Measurements from ENCODE around the gene ABHD10. TPM values are rescaled to one million over a fixed set of nuclear protein-coding genes. Genes with fewer than 3 reads are reported as not detected.

ABHD10 gene
- total and polyA plus RNA-seq, 10 of the 15 experiments (the other 5 are each of a cell fraction or from before 2014, with no cell fraction given), result 12.3 to 51.0 (median 28.9) TPM

- TF ChIP-seq, protein P1, sequence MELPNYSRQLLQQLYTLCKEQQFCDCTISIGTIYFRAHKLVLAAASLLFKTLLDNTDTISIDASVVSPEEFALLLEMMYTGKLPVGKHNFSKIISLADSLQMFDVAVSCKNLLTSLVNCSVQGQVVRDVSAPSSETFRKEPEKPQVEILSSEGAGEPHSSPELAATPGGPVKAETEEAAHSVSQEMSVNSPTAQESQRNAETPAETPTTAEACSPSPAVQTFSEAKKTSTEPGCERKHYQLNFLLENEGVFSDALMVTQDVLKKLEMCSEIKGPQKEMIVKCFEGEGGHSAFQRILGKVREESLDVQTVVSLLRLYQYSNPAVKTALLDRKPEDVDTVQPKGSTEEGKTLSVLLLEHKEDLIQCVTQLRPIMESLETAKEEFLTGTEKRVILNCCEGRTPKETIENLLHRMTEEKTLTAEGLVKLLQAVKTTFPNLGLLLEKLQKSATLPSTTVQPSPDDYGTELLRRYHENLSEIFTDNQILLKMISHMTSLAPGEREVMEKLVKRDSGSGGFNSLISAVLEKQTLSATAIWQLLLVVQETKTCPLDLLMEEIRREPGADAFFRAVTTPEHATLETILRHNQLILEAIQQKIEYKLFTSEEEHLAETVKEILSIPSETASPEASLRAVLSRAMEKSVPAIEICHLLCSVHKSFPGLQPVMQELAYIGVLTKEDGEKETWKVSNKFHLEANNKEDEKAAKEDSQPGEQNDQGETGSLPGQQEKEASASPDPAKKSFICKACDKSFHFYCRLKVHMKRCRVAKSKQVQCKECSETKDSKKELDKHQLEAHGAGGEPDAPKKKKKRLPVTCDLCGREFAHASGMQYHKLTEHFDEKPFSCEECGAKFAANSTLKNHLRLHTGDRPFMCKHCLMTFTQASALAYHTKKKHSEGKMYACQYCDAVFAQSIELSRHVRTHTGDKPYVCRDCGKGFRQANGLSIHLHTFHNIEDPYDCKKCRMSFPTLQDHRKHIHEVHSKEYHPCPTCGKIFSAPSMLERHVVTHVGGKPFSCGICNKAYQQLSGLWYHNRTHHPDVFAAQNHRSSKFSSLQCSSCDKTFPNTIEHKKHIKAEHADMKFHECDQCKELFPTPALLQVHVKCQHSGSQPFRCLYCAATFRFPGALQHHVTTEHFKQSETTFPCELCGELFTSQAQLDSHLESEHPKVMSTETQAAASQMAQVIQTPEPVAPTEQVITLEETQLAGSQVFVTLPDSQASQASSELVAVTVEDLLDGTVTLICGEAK (IDR thresholded peaks at IDR 0.05; ENCODE audit: borderline replicate concordance), result no peak
- TF ChIP-seq, protein P2, sequence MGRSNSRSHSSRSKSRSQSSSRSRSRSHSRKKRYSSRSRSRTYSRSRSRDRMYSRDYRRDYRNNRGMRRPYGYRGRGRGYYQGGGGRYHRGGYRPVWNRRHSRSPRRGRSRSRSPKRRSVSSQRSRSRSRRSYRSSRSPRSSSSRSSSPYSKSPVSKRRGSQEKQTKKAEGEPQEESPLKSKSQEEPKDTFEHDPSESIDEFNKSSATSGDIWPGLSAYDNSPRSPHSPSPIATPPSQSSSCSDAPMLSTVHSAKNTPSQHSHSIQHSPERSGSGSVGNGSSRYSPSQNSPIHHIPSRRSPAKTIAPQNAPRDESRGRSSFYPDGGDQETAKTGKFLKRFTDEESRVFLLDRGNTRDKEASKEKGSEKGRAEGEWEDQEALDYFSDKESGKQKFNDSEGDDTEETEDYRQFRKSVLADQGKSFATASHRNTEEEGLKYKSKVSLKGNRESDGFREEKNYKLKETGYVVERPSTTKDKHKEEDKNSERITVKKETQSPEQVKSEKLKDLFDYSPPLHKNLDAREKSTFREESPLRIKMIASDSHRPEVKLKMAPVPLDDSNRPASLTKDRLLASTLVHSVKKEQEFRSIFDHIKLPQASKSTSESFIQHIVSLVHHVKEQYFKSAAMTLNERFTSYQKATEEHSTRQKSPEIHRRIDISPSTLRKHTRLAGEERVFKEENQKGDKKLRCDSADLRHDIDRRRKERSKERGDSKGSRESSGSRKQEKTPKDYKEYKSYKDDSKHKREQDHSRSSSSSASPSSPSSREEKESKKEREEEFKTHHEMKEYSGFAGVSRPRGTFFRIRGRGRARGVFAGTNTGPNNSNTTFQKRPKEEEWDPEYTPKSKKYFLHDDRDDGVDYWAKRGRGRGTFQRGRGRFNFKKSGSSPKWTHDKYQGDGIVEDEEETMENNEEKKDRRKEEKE (IDR thresholded peaks at IDR 0.05), result no peak
- no peak for TF ChIP-seq NRF1 (conservative IDR thresholded peaks at IDR 0.05; ENCODE audit: low read depth, low read length)
- no peak for TF ChIP-seq KDM1A (IDR thresholded peaks at IDR 0.05; ENCODE audit: borderline replicate concordance)
- no peak for TF ChIP-seq NKRF (conservative IDR thresholded peaks at IDR 0.05)
- no peak for TF ChIP-seq TAF1 (IDR thresholded peaks at IDR 0.05; ENCODE audit: borderline replicate concordance, low read depth, low read length)
- TF ChIP-seq CHD2 (IDR thresholded peaks at IDR 0.05; ENCODE audit: borderline replicate concordance, low read depth, low read length), result no peak
- TF ChIP-seq, protein P3, sequence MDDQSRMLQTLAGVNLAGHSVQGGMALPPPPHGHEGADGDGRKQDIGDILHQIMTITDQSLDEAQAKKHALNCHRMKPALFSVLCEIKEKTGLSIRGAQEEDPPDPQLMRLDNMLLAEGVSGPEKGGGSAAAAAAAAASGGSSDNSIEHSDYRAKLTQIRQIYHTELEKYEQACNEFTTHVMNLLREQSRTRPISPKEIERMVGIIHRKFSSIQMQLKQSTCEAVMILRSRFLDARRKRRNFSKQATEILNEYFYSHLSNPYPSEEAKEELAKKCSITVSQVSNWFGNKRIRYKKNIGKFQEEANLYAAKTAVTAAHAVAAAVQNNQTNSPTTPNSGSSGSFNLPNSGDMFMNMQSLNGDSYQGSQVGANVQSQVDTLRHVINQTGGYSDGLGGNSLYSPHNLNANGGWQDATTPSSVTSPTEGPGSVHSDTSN (IDR thresholded peaks at IDR 0.05; ENCODE audit: insufficient replicate concordance, low read depth, low read length), result no peak
Observed at GRCh38 chr3:112009670-112010069, 30.8 kb downstream of the ABHD10 start (continued).

Data from GM12878 (cell line).